ENCODE results near the gene ANAPC1.
"Not testable (repeated sequence)": the region's sequence is repeated elsewhere in the genome, so short reads cannot be mapped to it uniquely, and the experiment has no call there.

The ANAPC1 gene

GRCh38 chr2:111904726-111905474 lies 20.9 kb upstream of the ANAPC1 start:
- in situ Hi-C loops (cut with HindIII; ENCODE audit: low sequenced_read_pairs): no loop called here

- in situ Hi-C loops (cut with HindIII; ENCODE audit: low sequenced_read_pairs): no loop called here
These were observed 20.0 kb upstream of the ANAPC1 start for GRCh38 chr2:111903930-111904439.

GRCh38 chr2:111903516-111903915 lies 19.5 kb upstream of the ANAPC1 start:
- in situ Hi-C loops (cut with HindIII; ENCODE audit: low sequenced_read_pairs): no loop called here

GRCh38 chr2:111900859-111901258 lies 16.9 kb upstream of the ANAPC1 start:
- in situ Hi-C loops (cut with HindIII; ENCODE audit: low sequenced_read_pairs): no loop called here

- in situ Hi-C loops (cut with HindIII; ENCODE audit: low sequenced_read_pairs): loop anchor here (5.0 kb wide), 1 partner anchor 88 kb away; no protein-coding TSS in a partner anchor
These were observed 14.9 kb upstream of the ANAPC1 start for GRCh38 chr2:111898703-111899514.

DNA sequence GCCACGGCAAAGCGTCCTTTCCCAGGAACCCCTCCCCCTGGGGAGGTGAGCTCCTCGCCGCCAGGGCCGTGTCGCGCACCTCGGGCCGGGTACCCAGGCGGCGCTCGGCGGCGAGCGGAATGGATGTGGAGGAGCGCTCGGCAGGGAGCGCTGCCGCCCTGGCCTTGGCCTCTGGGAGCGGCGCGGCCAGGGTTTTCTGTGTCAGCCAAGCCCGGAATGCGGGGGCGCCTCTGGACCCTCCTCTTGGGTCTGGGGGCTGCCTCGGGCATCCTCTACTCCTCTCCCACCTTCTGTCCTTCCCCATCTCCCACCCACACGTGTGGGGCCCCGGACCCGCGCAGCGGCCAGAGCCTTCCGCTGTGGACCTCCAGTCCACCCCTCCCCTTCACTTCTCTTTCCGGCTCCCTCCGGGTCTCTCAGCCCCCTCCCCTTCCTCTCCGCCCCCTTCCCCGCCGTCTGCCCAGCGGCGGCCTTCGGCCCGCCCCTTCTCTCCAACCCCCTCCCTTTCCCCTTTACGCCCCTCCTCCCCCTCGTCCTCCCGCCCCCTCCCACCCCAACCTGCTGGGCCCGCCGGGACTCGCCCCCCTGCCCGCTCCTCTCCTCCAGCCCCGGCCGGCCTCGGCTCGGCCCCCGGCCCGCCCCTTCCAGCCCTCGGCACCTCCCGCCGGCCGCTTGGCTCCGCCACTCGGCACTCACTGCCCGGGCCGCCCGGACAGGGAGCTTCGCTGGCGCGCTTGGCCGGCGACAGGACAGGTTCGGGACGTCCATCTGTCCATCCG lies 14.1 kb upstream of the ANAPC1 start, which contains the start of gene MERTK:
Gene MERTK (plus strand): TSS at position 684 of the 779 bp plus-strand sequence. CDS start 129 bp downstream, outside the sequence.
- in situ Hi-C loops (cut with HindIII; ENCODE audit: low sequenced_read_pairs): loop anchor here (5.0 kb wide), 1 partner anchor 89 kb away; no protein-coding TSS in a partner anchor

DNA sequence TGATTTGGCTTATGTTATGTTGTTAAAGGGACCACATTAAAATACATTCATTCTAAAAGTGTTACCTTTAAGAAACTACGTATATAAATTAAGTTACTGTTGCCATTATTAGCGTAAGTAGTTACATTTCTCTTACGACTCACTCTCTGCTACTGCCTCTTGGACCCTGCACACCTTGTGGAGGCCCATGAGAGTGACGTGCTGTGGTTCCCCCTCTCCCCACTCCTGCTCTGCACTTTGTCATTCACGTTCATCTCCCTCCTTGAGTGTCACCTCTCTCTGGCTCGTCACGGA lies 13.6 kb upstream of the ANAPC1 start:
- in situ Hi-C loops (cut with HindIII; ENCODE audit: low sequenced_read_pairs): loop anchor here (5.0 kb wide), 1 partner anchor 90 kb away; no protein-coding TSS in a partner anchor

DNA sequence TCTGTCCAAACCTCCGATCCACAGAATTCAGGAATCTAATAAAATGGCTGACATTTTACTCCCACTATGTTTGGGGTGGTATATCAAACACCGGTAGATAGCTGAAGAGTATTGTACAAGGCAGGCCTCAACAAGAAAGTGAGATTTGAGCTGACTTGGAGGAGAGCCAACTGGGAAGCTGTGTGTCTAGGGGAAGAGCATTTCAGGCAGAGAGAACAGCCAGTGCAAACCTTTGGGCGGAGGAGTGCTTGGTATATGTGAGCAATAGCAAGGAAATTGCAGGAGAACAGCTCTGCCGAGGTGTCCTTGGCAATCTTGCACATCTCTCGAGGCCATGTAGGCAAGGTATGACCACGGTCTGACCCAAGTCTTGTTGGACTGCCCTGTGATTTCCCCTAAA lies 12.6 kb upstream of the ANAPC1 start:
- in situ Hi-C loops (cut with HindIII; ENCODE audit: low sequenced_read_pairs): loop anchor here (5.0 kb wide), 1 partner anchor 91 kb away; no protein-coding TSS in a partner anchor

- in situ Hi-C loops (cut with HindIII; ENCODE audit: low sequenced_read_pairs): loop anchor here (5.0 kb wide), 1 partner anchor 91 kb away; no protein-coding TSS in a partner anchor
These were observed 12.0 kb upstream of the ANAPC1 start for GRCh38 chr2:111896024-111896423.

- in situ Hi-C loops (cut with HindIII; ENCODE audit: low sequenced_read_pairs): no loop called here
These were observed 585 bp upstream of the ANAPC1 start for GRCh38 chr2:111884592-111884964.

DNA sequence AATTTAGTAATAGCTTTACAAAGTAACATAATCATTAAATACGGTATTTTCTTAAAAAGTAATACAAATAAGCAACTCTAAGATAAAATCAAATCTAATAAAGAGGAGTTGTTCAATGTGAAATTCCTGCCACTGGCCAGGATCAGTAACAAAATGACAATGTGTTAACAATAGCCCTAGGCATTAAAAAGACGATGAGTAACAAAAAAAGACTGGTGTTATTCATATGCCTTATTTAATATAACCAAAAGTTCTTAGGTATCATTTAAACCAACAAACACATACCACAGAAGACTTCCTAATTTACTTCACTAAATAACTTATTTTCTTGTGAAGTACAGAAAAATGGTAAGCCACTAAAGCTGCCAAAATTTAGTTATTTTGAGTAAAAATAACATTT lies 11.2 kb downstream of the ANAPC1 start:
- in situ Hi-C loops (cut with HindIII; ENCODE audit: low sequenced_read_pairs): not testable (repeated sequence)

- in situ Hi-C loops (cut with HindIII; ENCODE audit: low sequenced_read_pairs): not testable (repeated sequence)
These were observed 18.9 kb downstream of the ANAPC1 start for GRCh38 chr2:111865124-111865523.

DNA sequence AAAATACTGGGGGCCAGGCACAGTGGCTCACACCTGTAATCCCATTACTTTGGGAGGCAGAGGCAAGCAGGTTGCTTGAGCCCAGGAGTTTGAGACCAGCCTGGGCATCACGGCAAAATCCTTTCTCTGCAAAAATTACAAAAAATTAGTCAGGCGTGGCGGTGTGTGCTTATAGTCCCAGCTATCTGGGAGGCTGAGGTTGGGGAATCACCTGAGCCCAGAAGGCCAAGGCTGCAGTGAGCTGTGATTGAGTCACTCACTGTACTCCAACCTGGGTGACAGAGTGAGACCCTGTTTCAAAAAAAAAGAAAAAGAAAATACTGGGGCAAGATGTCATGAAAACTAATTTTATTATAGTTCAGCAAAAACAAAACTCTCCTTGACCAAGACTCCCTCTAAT lies 24.0 kb downstream of the ANAPC1 start:
- in situ Hi-C loops (cut with HindIII; ENCODE audit: low sequenced_read_pairs): not testable (repeated sequence)

GRCh38 chr2:111852544-111852943 lies 31.4 kb downstream of the ANAPC1 start:
- in situ Hi-C loops (cut with HindIII; ENCODE audit: low sequenced_read_pairs): not testable (repeated sequence)

GRCh38 chr2:111850646-111851045 lies 33.3 kb downstream of the ANAPC1 start:
- in situ Hi-C loops (cut with HindIII; ENCODE audit: low sequenced_read_pairs): not testable (repeated sequence)

DNA sequence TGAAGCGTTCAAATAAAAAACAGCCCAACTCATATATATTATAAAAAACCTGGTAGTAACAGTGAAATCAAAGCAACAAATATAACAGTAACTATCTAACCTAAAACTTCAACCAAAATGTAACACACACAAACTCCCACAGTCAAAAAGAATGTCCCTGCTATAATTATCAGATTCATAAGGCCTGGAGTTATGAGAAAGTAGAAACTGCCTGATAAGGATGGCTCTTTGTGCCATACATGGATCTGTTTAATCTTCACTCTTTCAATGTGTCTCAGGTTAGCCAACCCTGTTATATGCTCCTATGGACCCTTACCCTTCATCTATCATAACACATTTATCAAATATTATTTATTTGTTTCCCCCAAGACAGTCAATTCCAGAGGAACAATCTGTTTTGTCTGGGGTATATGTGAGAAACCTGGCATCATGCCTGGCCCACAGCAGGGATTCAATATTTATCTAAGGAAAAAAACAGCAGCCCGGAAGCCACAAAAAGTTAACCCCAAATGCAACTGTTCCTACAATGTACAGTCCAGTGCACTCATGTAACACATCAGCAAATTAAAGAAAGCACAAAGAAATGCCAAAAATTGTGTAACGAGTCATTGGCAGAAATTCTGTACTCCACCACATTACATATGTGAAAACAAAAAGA lies 44.2 kb downstream of the ANAPC1 start:
- in situ Hi-C loops (cut with HindIII; ENCODE audit: low sequenced_read_pairs): not testable (repeated sequence)

DNA sequence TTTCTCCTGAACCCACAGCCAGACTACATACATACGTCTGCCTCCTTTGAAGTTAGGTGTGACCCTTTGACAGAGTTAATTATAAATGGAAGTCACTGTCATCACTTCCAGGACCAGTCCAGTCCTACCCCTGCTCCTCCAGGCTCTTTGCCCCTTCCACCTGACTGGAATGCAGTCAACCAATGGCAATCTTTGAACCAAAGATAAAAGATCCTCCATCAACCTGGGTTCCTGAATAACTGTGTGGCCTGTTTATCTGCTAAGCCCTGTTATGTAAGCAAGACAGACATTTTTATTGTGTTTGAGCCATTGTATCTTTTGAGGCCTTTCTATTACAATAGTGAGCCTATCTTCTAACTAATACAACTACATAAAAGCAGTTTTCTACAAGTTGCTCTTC lies 45.0 kb downstream of the ANAPC1 start:
- in situ Hi-C loops (cut with HindIII; ENCODE audit: low sequenced_read_pairs): not testable (repeated sequence)

GRCh38 chr2:111834221-111834620 lies 49.8 kb downstream of the ANAPC1 start:
- in situ Hi-C loops (cut with HindIII; ENCODE audit: low sequenced_read_pairs): not testable (repeated sequence)

DNA sequence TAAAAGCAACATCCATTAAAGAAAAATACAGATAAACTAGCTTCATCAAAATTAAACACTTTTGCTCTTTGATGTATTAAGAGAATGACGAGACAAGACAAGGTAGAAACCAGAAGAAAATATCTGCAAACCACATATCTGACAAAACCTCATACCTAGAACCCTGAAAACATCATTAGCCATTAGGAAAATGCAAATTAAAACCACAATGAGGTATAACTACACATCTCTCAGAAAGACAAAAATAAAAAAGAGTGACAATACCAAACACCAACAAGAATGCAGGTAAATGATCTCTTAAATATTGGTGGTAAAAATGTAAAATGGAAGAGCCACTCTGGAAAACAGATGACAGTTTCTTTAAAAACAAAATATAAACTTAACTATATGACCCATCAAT lies 53.5 kb downstream of the ANAPC1 start:
- in situ Hi-C loops (cut with HindIII; ENCODE audit: low sequenced_read_pairs): not testable (repeated sequence)

GRCh38 chr2:111828217-111828766 lies 55.7 kb downstream of the ANAPC1 start:
- in situ Hi-C loops (cut with HindIII; ENCODE audit: low sequenced_read_pairs): not testable (repeated sequence)

All from endothelial cell of hepatic sinusoid (primary cell).